ENCODE measurements around the gene PUS10. TPM values are rescaled to one million over a fixed set of nuclear protein-coding genes. Genes with fewer than 3 reads are reported as not detected.
"Not testable (repeated sequence)": the region's sequence is repeated elsewhere in the genome, so short reads cannot be mapped to it uniquely, and the experiment has no call there.

PUS10 gene
- total RNA-seq, 1 experiment from 2014 or later, result 8.2 TPM

DNA sequence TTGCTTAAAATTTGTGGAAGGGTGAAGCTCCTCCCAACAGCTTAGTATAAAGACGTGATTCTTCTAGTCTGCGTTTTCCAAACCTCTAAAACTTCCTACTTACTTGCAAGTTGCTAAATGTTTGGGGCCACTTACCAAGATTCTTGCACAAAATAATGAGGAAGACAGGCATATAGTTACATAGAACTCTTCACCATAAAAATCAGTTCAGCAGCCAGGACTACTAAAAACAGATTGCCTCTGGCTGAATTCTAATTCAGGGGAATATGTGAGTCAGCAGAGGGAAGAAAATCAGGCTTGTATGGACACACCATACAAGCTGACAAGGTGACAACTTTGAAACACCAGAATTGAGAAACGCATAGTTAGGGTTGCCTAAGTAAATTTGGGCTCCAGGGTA is 3.3 kb downstream of the PUS10 start:
- no peak for DNase-seq (ENCODE audit: low spot score)
- in situ Hi-C loops (cut with HindIII; ENCODE audit: low sequenced_read_pairs), result no loop called here

DNA sequence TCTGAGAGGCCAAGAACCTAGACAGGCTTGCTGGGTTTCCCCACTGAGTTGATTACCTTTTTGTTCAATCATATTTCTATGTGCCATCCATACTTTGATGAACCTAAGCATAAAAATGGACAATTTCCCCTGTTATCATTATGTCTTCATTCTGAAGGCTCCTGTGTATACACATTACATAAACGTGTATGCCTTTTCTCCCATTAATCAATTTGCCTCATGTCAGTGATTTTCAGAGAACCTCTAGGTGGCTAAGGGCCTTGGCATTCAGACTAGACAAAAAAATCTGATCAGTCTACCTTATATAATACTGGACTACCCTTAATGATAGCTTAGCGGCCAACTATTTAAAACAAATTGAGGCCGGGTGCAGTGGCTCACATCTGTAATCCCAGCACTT is 4.7 kb downstream of the PUS10 start:
- in situ Hi-C loops (cut with HindIII; ENCODE audit: low sequenced_read_pairs), result no loop called here

DNA sequence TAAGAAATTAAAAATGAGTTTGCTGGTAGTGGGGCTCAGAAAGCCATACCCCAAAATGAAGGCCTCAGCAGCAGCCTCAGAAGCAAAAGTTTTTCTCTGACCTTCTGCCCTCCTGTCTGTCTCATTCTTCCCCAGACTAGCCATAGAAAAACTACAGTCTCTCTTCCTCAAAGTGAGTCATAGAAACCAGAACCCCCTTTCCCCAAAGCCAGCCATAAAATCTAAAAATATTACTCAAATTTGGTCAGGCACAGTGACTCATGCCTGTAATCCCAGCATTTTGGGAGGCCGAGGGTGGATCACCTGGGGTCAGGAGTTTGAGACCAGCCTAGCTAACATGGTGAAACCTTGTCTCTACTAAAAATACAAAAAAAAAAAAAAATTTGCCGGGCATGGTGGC is 5.8 kb downstream of the PUS10 start:
- DNase-seq (ENCODE audit: low spot score); in situ Hi-C loops (cut with HindIII; ENCODE audit: low sequenced_read_pairs): not testable (repeated sequence)

More for the DNA sequence above, 4.7 kb downstream of the PUS10 start:
- no peak for DNase-seq (ENCODE audit: low spot score)

DNA sequence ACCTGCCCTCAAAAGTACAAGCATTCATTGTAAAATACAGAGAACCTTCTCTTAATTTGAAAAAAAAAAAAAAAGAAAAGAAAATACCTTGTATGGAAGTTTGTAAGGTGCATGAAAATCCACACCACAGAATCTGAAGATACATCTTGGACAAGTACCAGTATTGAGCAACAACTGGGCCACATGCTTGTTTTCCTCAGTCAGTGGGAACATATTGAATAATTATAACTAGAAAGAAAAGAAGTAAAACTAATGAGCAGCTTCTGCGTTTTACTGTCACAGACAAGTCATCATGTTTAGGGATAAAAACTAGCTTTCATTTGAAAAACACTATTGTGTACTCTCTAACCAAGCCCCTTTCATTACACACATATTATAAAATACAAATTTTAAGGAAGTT is 6.4 kb downstream of the PUS10 start:
- in situ Hi-C loops (cut with HindIII; ENCODE audit: low sequenced_read_pairs), result no loop called here

DNA sequence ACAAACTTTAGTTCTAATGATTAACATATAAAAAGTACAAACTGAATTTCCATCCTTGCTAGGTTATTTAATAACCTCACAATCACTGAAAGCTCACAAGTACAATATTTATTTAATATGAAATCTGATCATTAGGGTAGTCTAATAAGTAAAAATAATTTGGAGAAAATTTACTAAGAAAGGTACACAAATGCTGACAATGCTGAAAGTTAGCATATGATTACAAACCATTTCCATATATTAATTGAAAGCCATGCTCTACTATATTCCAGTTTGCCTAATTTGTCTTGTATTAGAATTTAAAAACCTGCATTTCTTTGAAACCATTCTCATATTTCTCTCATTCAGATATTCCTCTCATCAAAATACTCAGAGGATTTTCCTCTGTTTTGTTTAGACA is 8.7 kb downstream of the PUS10 start:
- in situ Hi-C loops (cut with HindIII; ENCODE audit: low sequenced_read_pairs), result no loop called here

More for the DNA sequence above, 6.4 kb downstream of the PUS10 start:
- DNase-seq (ENCODE audit: low spot score), result no peak

DNA sequence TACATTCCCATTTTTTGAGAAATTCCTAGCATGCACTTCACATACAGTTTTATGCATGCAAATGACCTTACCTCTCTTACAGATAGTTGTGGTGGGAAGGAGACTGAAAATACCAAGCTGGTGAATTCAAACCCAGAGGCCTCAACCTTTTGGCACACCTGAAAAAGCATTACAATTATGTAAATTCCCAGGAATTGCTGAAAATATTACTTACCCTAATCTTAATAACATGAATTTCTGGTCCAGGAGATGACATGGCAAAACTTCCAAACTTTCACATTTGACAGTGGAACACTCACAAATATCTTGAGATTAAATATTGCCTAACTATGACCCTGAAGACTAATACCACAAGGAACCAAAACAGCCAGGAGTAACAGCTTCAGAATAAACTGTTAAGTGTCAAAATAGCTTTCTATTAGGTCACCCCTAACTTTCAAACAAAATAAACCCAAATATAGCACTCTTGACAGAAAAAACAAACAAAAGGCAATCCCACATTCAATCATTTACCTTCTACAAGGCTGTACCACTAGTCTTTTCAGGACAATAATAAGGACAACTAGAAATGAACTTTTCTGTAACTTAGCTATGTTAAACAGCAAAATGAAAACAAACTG is 11.5 kb downstream of the PUS10 start:
- in situ Hi-C loops (cut with HindIII; ENCODE audit: low sequenced_read_pairs), result no loop called here
- no peak for DNase-seq (ENCODE audit: low spot score)

More for the DNA sequence above, 8.7 kb downstream of the PUS10 start:
- no peak for DNase-seq (ENCODE audit: low spot score)

DNA sequence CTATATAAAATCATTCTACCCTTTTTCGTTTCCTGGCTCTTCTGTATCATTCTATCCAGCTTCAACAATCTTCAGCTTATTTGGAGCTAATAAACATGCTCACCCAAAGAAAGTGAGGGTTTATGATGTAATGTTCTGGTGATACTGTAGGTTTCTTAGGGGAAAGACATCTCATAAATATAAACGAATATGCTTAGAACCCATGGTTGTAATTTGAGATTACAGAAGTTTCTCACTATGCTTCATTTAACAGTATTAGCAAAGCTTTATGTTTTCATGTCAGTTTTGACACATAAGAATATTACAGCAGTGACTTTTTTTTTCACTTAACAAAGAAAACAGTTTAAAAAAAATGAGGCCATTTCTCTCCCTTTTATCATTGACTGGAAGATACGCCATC is 12.3 kb downstream of the PUS10 start:
- in situ Hi-C loops (cut with HindIII; ENCODE audit: low sequenced_read_pairs), result no loop called here
- no peak for DNase-seq (ENCODE audit: low spot score)

DNA sequence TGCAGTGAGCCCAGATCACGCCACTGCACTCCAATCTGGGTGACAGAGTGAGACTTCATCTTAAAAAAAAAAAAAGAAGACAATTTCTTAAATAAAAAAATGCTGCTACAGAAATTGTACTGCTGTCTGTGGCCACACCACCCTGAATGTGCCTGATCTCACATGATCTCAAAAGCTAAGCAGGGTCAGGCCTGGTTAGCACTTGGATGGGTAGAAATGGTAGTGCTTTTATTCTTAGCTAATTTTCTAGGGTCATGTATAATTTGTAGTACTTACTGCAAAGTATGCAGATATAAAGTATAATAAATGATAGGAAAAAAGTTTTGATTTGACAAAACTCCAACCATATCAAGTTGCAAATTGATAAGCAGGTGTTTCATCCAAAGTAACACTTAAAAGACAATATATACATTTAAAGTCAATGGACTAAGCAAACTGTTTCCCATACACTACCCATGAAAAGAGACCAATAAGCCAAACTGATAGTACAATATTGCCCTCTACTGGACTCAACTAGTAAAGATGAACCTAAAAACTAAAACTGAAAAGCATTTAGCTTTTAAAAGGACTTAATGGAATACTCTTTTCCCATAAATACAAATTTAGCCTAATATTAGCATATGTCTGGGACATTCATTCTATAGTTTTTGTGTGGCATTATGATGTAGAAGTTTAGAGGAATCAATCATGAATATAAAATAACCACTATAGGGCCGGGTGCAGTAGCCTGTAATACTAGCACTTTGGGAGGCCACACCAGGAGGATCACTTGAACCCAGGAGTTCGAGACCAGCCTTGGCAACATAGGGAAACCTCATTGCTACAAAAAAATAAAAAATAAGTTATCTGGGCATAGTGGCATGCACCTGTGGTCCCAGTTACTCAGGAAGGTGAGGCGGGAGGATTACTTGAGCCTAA is 19.2 kb downstream of the PUS10 start:
- in situ Hi-C loops (cut with HindIII; ENCODE audit: low sequenced_read_pairs), result no loop called here
- DNase-seq (ENCODE audit: low spot score), result peak; percentile 75

DNA sequence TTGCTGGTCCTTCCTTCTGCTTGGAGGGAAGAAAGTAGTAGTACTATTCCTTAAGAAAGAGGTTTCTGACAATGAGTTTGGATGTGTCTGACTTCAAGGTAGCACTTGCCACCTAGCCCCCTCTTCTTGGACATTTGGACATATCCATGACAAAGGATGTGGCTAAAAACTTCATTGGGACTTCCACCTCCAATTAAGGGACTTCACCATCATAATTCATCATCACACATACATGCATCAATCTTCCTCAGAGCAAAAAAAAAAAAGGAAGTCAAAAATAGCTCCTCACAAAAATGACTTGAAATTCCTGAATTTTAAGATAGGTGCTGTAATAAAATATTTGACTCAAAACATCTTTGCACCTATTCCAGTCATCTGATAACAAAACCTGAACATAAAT is 23.9 kb downstream of the PUS10 start:
- in situ Hi-C loops (cut with HindIII; ENCODE audit: low sequenced_read_pairs), result no loop called here
- DNase-seq (ENCODE audit: low spot score), result no peak

DNA sequence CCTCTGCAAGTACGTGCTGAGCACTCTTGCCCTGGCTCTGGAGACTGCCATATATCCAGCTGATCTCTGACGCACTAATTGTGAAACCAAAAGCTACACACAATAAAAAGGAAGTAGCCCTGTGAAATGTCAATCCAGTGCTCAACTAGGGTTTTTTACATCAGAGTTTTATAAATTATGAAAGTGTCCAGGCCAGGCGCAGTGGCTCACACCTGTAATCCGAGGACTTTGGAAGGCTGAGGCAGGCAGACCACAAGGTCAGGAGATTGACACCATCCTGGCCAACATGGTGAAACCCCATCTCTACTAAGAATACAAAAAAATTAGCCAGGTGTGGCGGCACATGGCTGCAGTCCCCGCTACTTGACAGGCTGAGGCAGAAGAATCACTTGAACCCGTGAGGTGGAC is 25.1 kb downstream of the PUS10 start:
- no peak for DNase-seq (ENCODE audit: low spot score)
- in situ Hi-C loops (cut with HindIII; ENCODE audit: low sequenced_read_pairs), result no loop called here

DNA sequence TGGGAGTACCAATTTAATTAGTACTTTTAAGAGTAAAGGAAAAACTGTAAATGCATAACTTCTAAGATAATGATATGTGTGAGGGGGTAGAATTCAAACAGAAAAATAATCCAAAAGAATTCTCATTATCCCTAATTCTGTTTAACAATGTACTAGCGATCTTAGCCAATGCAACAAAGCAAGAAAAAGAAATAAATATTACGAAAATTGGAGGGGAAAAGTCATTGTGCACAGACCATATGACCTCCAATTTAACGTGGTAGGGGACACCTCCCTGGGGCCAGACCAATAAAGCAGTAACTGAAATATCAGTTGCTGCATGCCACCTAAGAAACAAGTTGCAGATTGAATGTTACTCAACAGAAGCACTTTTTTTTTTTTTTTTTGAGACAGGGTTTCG is 26.4 kb downstream of the PUS10 start:
- DNase-seq (ENCODE audit: low spot score), result no peak
- in situ Hi-C loops (cut with HindIII; ENCODE audit: low sequenced_read_pairs), result no loop called here

DNA sequence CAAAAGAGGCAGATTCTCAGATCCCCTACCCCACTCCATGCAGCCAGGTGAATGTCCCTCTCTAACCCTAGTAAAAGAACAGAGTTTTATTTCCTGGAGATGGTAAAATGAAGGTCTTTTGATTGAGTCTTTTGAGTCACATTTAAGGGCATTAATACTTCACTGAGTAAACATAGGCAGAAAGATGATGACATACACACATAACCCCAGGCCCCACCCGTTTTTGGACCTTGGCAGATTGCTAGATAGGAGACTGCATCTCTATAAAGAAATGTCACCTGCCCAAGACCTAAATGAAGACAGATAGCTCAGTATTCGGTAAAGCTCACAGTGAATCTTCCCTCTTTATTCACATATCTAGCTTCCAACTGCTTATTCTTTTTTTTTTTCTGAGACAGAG is 28.8 kb downstream of the PUS10 start:
- DNase-seq (ENCODE audit: low spot score), result no peak
- in situ Hi-C loops (cut with HindIII; ENCODE audit: low sequenced_read_pairs), result no loop called here

DNA sequence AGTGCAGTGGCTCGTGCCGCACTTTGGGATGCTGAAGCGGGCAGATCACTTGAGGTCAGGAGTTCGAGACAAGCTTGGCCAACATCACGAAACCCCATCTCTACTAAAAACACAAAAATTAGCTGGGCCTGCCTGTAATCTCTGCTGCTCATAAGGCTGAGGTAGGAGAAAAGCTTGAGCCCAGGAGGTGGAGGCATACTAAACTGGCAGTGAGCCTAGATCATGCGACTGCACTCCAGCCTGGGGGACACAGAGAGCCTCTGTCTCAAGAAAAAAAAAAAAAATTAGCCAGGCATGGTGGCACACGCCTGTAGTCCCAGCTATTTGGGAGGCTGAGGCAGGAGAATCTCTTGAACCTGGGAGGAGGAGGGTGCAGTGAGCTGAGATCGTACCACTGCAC is 30.4 kb downstream of the PUS10 start:
- DNase-seq (ENCODE audit: low spot score); in situ Hi-C loops (cut with HindIII; ENCODE audit: low sequenced_read_pairs): not testable (repeated sequence)

DNA sequence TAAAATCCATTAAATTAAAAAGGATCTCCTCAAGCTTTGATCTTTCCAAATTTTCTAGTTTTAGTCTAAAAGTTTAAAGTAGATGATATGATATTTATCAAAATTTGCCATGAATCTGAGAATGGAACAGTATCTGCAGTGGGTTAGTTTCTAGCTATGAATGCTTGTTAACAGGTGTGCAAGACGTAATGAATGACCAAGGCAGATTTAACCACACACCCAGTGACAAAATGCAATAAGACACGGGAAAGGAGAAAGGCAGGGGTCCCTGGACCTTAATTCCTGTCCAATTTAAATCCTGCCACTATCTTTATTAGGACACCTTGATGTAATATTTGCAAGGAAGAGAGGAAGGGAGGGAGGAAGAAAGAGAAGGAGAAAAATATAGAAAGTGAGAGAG is 31.0 kb downstream of the PUS10 start:
- no peak for DNase-seq (ENCODE audit: low spot score)
- in situ Hi-C loops (cut with HindIII; ENCODE audit: low sequenced_read_pairs), result no loop called here

DNA sequence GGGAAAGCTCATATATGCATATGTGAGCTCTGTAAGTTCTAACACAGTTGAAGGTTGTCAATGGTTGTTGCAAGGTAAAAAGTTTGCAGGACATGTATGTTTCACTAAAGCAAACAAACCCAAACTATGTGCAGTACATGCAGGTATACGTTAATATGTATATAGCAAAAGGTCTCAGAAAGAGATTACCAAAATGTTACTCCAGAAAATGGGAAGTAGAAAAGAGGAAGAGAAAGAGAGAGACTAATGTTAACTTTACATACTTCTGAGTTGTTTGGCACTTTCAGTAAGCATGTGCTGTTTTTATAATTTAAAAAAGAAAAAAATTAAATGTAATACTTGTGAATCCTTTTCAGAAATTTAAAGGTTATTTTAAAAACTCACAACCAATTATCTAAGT is 33.3 kb downstream of the PUS10 start:
- no peak for DNase-seq (ENCODE audit: low spot score)
- in situ Hi-C loops (cut with HindIII; ENCODE audit: low sequenced_read_pairs), result no loop called here

DNA sequence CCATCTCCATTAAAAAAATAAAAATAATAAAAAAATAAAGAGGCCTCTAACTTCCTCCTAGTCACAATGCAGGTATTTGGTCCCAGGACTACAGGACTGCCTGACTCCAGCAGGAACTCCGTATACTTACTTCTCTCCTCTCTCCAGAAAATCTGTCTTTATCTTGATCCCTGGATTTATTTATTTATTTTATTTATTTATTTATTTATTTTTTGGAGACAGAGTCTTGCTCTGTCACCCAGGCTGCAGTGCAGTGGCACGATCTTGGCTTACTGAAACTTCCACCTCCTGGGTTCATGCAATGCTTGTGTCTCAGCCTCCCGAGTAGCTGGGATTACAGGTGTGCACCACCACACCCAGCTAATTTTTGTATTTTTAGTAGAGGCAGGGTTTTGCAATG is 36.0 kb downstream of the PUS10 start:
- DNase-seq (ENCODE audit: low spot score); in situ Hi-C loops (cut with HindIII; ENCODE audit: low sequenced_read_pairs): not testable (repeated sequence)

DNA sequence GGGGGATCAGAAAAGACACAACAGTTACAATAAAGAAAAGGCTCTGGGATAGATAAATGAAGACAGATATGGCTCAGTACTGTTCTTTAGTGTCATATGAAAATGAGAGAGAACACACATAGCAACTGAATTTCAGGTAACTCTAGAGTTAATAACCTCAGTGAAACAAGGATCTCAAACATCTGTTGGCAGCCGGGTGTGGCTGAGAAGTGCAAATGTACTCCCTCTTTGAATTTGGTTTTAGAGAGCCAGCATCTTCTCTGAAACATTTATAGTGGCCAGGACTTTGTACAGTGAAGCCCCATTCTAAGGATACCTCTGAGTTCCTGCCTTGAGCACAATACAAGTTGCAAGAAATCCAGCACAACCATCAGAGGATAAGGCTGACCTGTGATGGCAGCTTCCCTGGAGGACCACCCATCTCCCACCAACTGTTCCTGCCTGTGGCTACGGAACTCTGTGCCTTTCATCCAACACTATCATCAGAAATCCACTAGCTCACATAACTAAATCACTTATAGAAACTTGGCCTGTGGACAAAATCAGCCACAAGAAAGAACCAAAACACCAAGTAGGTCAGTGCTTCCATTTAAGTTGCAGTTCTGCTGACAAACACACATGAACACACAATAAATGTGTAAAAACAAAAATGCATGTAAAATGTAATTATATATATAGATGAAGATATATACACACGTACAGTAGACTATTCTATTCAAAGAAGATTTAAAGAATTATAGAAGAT is 37.8 kb downstream of the PUS10 start:
- DNase-seq (ENCODE audit: low spot score), result no peak
- in situ Hi-C loops (cut with HindIII; ENCODE audit: low sequenced_read_pairs), result no loop called here

DNA sequence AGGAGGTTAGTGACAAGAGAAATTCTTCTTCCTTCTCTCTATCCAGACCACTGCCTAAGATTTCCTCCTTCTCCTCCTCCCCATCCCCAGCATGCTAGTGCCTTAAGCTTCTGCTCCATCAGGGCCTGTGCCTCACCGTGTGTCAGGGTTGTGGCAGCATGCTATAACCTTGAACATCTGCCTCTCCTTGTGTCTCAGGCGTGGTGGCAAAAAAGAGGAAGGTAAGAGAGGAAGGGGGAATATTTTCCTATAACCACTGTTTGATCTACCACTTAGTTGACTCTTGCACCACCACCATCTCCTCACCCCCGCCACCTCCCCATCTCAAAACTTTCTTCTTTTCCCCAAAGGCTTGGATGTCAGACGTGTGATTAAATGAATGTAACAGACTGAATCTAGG is 38.8 kb downstream of the PUS10 start:
- in situ Hi-C loops (cut with HindIII; ENCODE audit: low sequenced_read_pairs), result no loop called here
- no peak for DNase-seq (ENCODE audit: low spot score)

DNA sequence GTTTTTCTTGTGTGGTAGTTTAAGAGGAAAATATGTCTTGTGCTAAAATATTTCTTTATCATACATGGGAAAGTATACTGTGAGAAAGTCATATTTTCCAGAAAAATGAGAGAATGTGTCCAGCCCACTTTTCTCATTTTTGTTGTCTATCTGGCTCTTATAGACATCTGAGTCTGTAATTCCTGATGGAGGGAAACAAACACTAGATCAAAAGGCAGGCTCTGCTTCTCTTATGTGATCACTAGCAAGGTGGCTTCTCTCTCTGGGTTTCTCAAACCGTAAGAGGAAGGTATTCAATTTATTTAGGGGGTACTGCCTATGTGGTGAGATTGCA is 40.5 kb downstream of the PUS10 start:
- in situ Hi-C loops (cut with HindIII; ENCODE audit: low sequenced_read_pairs), result no loop called here
- DNase-seq (ENCODE audit: low spot score), result no peak

DNA sequence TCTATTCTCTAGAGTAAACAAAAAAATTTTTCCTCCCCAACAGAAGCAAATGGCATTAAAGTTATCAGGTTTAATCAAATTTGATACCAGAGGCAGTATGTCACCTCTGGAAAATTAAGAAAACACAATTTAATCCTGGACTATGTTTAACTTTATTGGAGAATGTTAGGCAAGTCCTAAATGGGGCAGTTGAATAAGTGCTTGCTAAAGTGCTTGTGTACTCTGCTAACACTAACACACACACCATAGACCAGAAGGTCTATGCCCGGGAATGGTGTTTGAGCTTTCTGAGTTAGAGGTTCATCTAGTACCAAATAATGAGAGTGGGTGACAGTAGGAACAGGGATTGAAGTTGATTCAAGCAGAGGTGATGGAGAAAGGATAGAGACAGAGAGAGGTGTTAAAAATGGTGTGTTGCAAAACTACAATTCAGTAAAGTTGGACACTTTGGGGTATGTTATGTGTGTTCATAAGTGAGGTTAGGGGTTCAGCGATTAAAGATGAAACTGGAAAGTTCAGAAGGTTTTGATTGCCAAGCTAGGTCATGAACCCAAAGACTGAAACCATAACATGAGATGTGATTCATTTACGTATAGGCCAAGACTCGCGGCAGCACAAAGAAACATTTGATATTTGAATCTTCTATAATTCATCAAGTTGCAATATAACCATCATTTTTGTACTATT is 41.0 kb downstream of the PUS10 start:
- in situ Hi-C loops (cut with HindIII; ENCODE audit: low sequenced_read_pairs), result no loop called here
- no peak for DNase-seq (ENCODE audit: low spot score)
